CD4-positive, alpha-beta T cell (primary cell): ENCODE measurements around the gene CDC14B. TPM values are rescaled to one million over a fixed set of nuclear protein-coding genes. Genes with fewer than 3 reads are reported as not detected.

ENCODE experiments used
- ATAC-seq: fragments of 200-7000 bp; cut with Tn5 transposase; one replicate; pipeline ENCODE4 v1.10.0; 2022; ENCODE audit warnings: mild to moderate bottlenecking; ENCODE audit not compliant: poor library complexity
- CTCF ChIA-PET: fragments of 350-600 bp; sonication (Branson Sonifier 250); formaldehyde crosslinking; loops from one replicate; lab custom pipeline; 2021; ENCODE audit warnings: antibody characterized with exemption, inconsistent platforms; lab: Charles Lee
- POLR2A ChIA-PET: fragments of 350-600 bp; sonication (Branson Sonifier 250); formaldehyde crosslinking; loops from one replicate; lab custom pipeline; 2021; ENCODE audit warnings: antibody characterized with exemption, inconsistent platforms; lab: Charles Lee
- DNase-seq, 14 experiments: peaks; one replicate each; pipeline ENCODE4 v3.0.0-alpha.2; 2013 to 2020; ENCODE audit warnings: mixed read lengths in 2 of 14
- H3K27ac ChIP-seq, 2 donors: one replicate each; pipeline versions ENCODE4 v1.5.1 to v1.7.0; 2013; ENCODE audit warnings: low read length in 2 of 2, low read depth in 1 of 2, mild to moderate bottlenecking in 1 of 2
- H3K27me3 ChIP-seq, 2 experiments: 1 replicate in 1 of 2; 2 replicates in 1 of 2; pipeline versions ENCODE4 v1.6.1 to v1.7.0; 2013; ENCODE audit warnings: low read length in 2 of 2, control low read depth in 1 of 2, mild to moderate bottlenecking in 1 of 2, moderate library complexity in 1 of 2; ENCODE audit not compliant: insufficient read depth in 2 of 2, control insufficient read depth in 1 of 2
- H3K36me3 ChIP-seq: one replicate; pipeline ENCODE4 v1.6.1; 2013; ENCODE audit warnings: low read length, control low read depth; ENCODE audit not compliant: insufficient read depth
- H3K4me1 ChIP-seq: one replicate; pipeline ENCODE4 v1.6.1; 2013; ENCODE audit warnings: low read length, control low read depth; ENCODE audit not compliant: insufficient read depth
- H3K4me3 ChIP-seq: one replicate; pipeline ENCODE4 v1.5.1; 2013; ENCODE audit warnings: mild to moderate bottlenecking, low read length, moderate library complexity
- H3K9me3 ChIP-seq, 2 experiments: 1 replicate in 1 of 2; 2 replicates in 1 of 2; pipeline versions ENCODE4 v1.6.1 to v1.7.0; 2013; ENCODE audit warnings: low read length in 2 of 2, mild to moderate bottlenecking in 2 of 2, control low read depth in 1 of 2, moderate library complexity in 1 of 2; ENCODE audit not compliant: control insufficient read depth in 1 of 2, insufficient read depth in 1 of 2
- H3K27ac Mint-ChIP-seq: one replicate; pipeline ENCODE4 v1.8.0; 2020; ENCODE audit warnings: mixed read lengths
- H3K27me3 Mint-ChIP-seq: one replicate; pipeline ENCODE4 v1.8.0; 2021; ENCODE audit warnings: mixed read lengths
- H3K36me3 Mint-ChIP-seq: one replicate; pipeline ENCODE4 v1.8.0; 2021; ENCODE audit warnings: low read depth, mixed read lengths
- H3K4me1 Mint-ChIP-seq: one replicate; pipeline ENCODE4 v1.8.0; 2021; ENCODE audit warnings: low read depth, mixed read lengths
- H3K4me3 Mint-ChIP-seq: one replicate; pipeline ENCODE4 v1.8.0; 2020; ENCODE audit warnings: mild to moderate bottlenecking, mixed read lengths
- H3K9me3 Mint-ChIP-seq: one replicate; pipeline ENCODE4 v1.8.0; 2020; ENCODE audit warnings: mixed read lengths
- intact Hi-C, 2 experiments: fragments of 100-400 bp; cut with DNase I in 1 of 2; cut with micrococcal nuclease in 1 of 2; formaldehyde crosslinking; loops; one replicate each; pipeline versions ENCODE4 v1.15.1 to v1.9.0; 2023 to 2025; cut with DNase I, micrococcal nuclease
- total RNA-seq, 174 experiments: library from RNA in 2 of 174; stranded (reverse) in 2 of 174; gene quantifications; one replicate each; pipeline ENCODE4 v1.2.3 and lab custom pipeline; 2021 to 2026
- TF ChIP-seq, protein P1 (sequence below): fragments of 200-600 bp; IDR thresholded peaks from one replicate; pipeline ENCODE4 v1.8.0; 2022; ENCODE audit warnings: antibody characterized with exemption, mild to moderate bottlenecking

The CDC14B gene
- total RNA-seq, 2 experiments from 2014 or later = 3.5 TPM

DNA sequence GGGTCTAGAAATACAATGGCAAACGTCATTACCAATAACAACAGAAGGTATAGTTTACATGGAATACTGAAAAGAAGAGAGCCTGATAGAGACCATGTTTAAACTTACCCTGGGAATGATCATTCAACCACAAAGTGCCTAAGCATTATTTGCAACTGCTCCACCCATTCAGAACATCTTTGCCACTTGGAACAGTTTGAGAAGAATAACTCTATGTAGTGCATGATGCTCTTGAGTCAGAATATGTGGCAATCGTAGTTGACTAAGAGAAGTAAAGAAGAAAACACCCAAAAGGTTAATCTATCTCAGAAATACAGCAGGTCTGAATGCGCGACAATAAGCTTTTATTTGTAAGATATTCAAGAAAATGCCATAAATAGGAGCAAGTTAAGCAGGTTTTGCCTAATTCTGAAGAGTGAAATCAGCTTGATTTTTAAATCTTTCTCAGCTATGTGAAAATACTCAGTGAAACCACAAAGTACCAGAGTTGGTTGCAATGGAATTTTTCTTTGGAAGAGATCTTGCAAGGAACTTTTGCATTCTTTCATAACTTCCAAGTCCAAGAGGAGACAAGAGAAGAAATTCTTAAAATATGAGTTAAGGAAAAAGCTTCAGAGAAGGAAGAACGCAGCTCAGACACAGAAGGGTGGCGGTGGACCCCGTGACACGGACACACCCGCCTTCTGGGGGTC, 105.4 kb downstream of the CDC14B start:
- Mint-ChIP-seq H3K27me3 (no peaks in the 10 kb centered on the region), H3K36me3 (peaks cover 29% of the 10 kb centered on the region), H3K4me3 (no peak overlapping the region), H3K4me1 (no peaks in the 10 kb centered on the region), H3K9me3 (no peaks in the 10 kb centered on the region), H3K27ac (no peak overlapping the region)
- no peak for DNase-seq
- Histone ChIP-seq H3K4me3 (no peak overlapping the region), H3K27ac (no peak overlapping the region), H3K4me1 (no peaks in the 10 kb centered on the region), H3K27me3 (no peaks in the 10 kb centered on the region), H3K36me3 (peaks cover 4% of the 10 kb centered on the region), H3K9me3 (no peaks in the 10 kb centered on the region)
- TF ChIP-seq, protein P1, sequence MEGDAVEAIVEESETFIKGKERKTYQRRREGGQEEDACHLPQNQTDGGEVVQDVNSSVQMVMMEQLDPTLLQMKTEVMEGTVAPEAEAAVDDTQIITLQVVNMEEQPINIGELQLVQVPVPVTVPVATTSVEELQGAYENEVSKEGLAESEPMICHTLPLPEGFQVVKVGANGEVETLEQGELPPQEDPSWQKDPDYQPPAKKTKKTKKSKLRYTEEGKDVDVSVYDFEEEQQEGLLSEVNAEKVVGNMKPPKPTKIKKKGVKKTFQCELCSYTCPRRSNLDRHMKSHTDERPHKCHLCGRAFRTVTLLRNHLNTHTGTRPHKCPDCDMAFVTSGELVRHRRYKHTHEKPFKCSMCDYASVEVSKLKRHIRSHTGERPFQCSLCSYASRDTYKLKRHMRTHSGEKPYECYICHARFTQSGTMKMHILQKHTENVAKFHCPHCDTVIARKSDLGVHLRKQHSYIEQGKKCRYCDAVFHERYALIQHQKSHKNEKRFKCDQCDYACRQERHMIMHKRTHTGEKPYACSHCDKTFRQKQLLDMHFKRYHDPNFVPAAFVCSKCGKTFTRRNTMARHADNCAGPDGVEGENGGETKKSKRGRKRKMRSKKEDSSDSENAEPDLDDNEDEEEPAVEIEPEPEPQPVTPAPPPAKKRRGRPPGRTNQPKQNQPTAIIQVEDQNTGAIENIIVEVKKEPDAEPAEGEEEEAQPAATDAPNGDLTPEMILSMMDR = no peak
- intact Hi-C loops = no loop called here
- POLR2A ChIA-PET = no interaction called here
- CTCF ChIA-PET = no interaction called here
- ATAC-seq = no peak

DNA sequence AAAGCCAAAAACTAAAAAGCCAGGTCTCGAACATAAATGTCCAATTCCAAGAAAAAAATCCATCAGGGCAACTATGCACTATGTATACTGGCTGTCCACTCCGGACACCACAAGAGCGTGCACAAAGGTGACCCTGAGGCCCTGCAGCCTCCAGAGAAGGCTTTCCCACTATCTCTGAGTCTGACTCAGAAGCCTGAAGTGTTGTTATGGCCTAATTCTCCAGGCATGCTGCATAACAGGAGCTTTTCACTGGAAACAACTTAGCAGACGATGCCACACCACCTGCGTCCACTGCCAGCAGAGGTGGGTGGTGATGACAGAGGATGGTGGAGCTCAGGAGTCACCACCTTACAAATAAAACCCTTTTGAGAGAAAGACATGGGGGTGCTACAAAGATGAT, 106.0 kb downstream of the CDC14B start:
- DNase-seq (no peak), ATAC-seq (no peak)
- Mint-ChIP-seq H3K36me3 (peaks cover 33% of the 10 kb centered on the region), H3K27me3 (no peaks in the 10 kb centered on the region), H3K4me3 (no peak overlapping the region), H3K9me3 (no peaks in the 10 kb centered on the region), H3K27ac (no peak overlapping the region), H3K4me1 (no peaks in the 10 kb centered on the region)
- intact Hi-C loops = no loop called here
- no peak overlapping the region for H3K27ac ChIP-seq
- H3K9me3 ChIP-seq = no peaks in the 10 kb centered on the region
- H3K36me3 ChIP-seq = peaks cover 4% of the 10 kb centered on the region
- TF ChIP-seq, protein P1 = no peak
- H3K27me3 ChIP-seq = no peaks in the 10 kb centered on the region
- ChIA-PET POLR2A (no interaction called here), CTCF (no interaction called here)
- H3K4me1 ChIP-seq = no peaks in the 10 kb centered on the region
- H3K4me3 ChIP-seq = no peak overlapping the region

DNA sequence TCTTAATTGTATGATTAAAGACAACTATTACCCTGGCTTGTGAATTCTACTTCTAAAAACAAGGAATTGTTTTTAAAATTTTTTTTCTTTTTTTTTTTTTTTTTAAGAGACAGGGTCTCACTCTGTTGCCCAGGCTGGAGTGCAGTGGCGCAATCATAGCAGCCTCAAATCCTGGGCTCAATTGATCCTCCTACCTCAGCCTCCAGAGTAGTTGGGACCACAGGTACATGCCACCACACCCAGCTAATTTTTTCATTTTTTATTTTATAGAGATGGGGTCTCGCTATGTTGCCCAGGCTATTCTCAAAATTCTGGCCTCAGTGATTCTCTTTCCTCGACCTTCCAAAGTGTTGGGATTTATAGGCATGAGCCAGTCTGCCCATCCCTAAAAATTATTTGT, 107.4 kb downstream of the CDC14B start:
- ATAC-seq (no peak), DNase-seq (no peak)
- Histone ChIP-seq H3K4me3 (no peak overlapping the region), H3K9me3 (no peaks in the 10 kb centered on the region), H3K27ac (no peak overlapping the region), H3K27me3 (no peaks in the 10 kb centered on the region), H3K4me1 (no peaks in the 10 kb centered on the region), H3K36me3 (peaks cover 4% of the 10 kb centered on the region)
- no peaks in the 10 kb centered on the region for H3K9me3 Mint-ChIP-seq
- CTCF ChIA-PET = interaction anchor here (1.3 kb wide), 1 partner anchor 185 kb away, joined by 3 read pairs; no protein-coding TSS in a partner anchor
- POLR2A ChIA-PET = no interaction called here
- no peak overlapping the region for H3K27ac Mint-ChIP-seq
- H3K36me3 Mint-ChIP-seq = peaks cover 33% of the 10 kb centered on the region
- H3K4me3 Mint-ChIP-seq = no peak overlapping the region
- intact Hi-C loops = no loop called here
- TF ChIP-seq, protein P1 = no peak
- no peaks in the 10 kb centered on the region for H3K27me3 Mint-ChIP-seq
- H3K4me1 Mint-ChIP-seq = no peaks in the 10 kb centered on the region
